Thymus (tissue), 11 donors: ENCODE data around the gene STAB2. TPM values are rescaled to one million over a fixed set of nuclear protein-coding genes. Genes with fewer than 3 reads are reported as not detected.

Experiments used
- DNase-seq, 9 donors: peaks; one replicate each; pipeline ENCODE4 v3.0.0-alpha.2; 2013; ENCODE audit warnings: low spot score in 9 of 9, low read depth in 6 of 9, missing footprints in 1 of 9
- H3K27ac ChIP-seq, 2 donors: one replicate each; pipeline ENCODE4 v1.5.1; 2013; ENCODE audit warnings: control low read depth in 1 of 2, low read depth in 1 of 2, low read length in 1 of 2, mild to moderate bottlenecking in 1 of 2, moderate library complexity in 1 of 2
- H3K27me3 ChIP-seq, 2 donors: one replicate each; pipeline ENCODE4 v1.5.1; 2013; ENCODE audit warnings: low read length in 1 of 2; ENCODE audit not compliant: control insufficient read depth in 2 of 2, insufficient read depth in 1 of 2
- H3K36me3 ChIP-seq, 2 donors: one replicate each; pipeline ENCODE4 v1.5.1; 2013; ENCODE audit warnings: low read length in 1 of 2, mild to moderate bottlenecking in 1 of 2, moderate library complexity in 1 of 2; ENCODE audit not compliant: control insufficient read depth in 2 of 2, insufficient read depth in 2 of 2
- H3K4me1 ChIP-seq, 2 donors: one replicate each; pipeline ENCODE4 v1.5.1; 2013; ENCODE audit warnings: low read length in 2 of 2; ENCODE audit not compliant: control insufficient read depth in 2 of 2, insufficient read depth in 2 of 2
- H3K4me3 ChIP-seq, 2 donors: one replicate each; pipeline ENCODE4 v1.5.1; 2013; ENCODE audit warnings: low read length in 2 of 2, control low read depth in 1 of 2, mild to moderate bottlenecking in 1 of 2
- H3K9me3 ChIP-seq, 2 donors: one replicate each; pipeline ENCODE4 v1.5.1; 2013; ENCODE audit warnings: low read length in 1 of 2, mild to moderate bottlenecking in 1 of 2; ENCODE audit not compliant: control insufficient read depth in 2 of 2, insufficient read depth in 1 of 2
- WGBS: extraction: QIAGEN DNeasy Blood & Tissue Kit; methylation state at CpG from one replicate; pipeline ENCODE4 v1.1.7; 2013; 5-methylcytosine and 5-hydroxymethylcytosine counted together
- polyA plus RNA-seq: library from polyadenylated mRNA; stranded (reverse); fragments of 200-250 nt; gene quantifications from one replicate; pipeline ENCODE4 v1.2.3, GENCODE V29; 2013
- total RNA-seq: library from RNA; stranded (reverse); fragments of 120-200 nt; gene quantifications from one replicate; pipeline ENCODE4 v1.2.4, GENCODE V29; 2013
- donor health status: healthy.

STAB2 gene
- total and polyA plus RNA-seq, 2 donors, result 0.11 to 0.24 TPM

DNA sequence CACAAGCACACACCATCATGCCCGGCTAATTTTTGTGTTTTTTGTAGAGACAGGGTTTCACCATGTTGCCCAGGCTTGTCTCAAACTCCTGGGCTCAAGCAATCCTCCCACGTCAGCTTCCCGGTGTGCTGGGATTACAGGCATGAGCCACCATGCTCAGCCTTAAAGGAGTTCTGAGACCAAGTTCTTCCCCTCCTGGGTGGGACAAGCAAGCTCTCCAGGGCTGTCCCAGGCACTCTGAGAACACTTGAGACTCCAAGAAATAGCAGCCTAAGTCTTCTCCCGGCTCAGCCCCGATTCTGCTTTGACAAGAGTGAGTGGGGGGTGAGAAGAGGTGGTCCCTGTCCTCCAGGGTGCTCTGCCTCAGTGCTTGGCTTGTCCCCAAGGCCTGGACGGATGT, 86.4 kb downstream of the STAB2 start:
- no peaks in the 10 kb centered on the region for H3K9me3 ChIP-seq
- no peaks in the 10 kb centered on the region for H3K27me3 ChIP-seq
- H3K27ac ChIP-seq, result no peak overlapping the region
- H3K4me1 ChIP-seq, result no peaks in the 10 kb centered on the region
- no peak for DNase-seq
- H3K36me3 ChIP-seq, result no peaks in the 10 kb centered on the region
- no peak overlapping the region for H3K4me3 ChIP-seq
- WGBS, result 91% methylated on average over 6 of the region's 6 CpGs

DNA sequence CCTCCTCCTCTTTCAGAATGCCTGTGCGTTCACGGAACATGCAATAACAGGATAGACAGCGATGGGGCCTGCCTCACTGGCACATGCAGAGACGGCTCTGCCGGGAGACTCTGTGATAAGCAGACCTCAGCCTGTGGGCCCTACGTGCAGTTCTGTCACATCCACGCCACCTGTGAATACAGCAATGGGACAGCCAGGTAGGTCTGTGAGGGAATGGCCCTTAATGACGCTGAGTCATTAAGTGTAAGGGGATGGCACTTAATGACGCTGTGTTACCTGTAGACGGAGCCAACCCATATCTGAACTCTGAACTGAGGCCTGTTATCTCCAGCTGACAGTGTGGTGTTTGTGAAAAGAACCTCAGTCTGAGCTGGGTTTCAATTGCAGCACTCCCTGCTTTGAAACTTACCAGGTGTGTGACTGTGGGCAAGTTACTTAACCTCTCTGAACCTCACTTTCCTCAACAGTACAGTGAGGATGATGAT, 86.9 kb downstream of the STAB2 start:
- Histone ChIP-seq H3K4me1 (no peaks in the 10 kb centered on the region), H3K9me3 (no peaks in the 10 kb centered on the region), H3K36me3 (no peaks in the 10 kb centered on the region), H3K4me3 (no peak overlapping the region), H3K27me3 (no peaks in the 10 kb centered on the region), H3K27ac (no peak overlapping the region)
- WGBS, result 95% methylated on average over 10 of the region's 10 CpGs
- no peak for DNase-seq

DNA sequence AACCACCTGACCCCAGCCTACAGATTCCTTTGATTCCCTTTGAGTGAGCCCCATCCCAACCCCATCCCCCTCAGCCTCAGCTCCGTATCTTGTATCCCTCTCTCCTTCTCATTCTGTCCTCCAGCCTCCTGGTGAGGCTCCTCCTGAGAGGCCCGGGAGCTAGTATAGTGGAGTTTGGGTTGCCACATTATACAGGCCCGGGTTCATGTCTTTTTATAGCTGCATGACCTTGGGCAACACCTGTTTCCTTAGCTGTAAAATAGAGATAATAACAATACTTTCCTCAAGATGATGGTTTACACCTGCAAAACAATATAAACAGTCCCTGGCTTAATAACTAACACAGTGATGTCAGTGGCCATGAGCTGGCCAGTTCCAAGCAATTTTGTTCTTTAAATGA, 89.8 kb downstream of the STAB2 start:
- WGBS, result 78% methylated on average over 3 of the region's 3 CpGs
- no peak for DNase-seq
- H3K36me3 ChIP-seq, result no peaks in the 10 kb centered on the region
- H3K4me1 ChIP-seq, result no peaks in the 10 kb centered on the region
- no peak overlapping the region for H3K27ac ChIP-seq
- H3K9me3 ChIP-seq, result no peaks in the 10 kb centered on the region
- no peak overlapping the region for H3K4me3 ChIP-seq
- H3K27me3 ChIP-seq, result no peaks in the 10 kb centered on the region

DNA sequence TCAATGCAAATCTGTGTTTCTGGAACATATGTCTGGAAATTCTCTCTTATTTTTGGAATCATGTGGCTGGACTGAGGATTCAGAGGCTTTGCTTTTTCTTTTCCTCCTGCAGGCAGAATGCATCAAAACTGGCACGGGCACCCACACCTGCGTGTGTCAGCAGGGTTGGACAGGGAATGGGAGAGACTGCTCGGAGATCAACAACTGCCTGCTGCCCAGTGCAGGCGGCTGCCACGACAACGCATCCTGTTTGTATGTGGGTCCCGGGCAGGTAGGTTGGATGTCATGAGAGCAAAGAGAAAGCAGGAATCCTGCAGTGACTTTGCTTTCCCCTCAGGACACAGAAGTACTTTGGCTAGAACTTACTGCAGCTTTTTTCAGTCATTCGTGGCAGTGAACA, 90.3 kb downstream of the STAB2 start:
- Histone ChIP-seq H3K27ac (no peak overlapping the region), H3K4me1 (no peaks in the 10 kb centered on the region), H3K9me3 (no peaks in the 10 kb centered on the region), H3K27me3 (no peaks in the 10 kb centered on the region), H3K36me3 (no peaks in the 10 kb centered on the region), H3K4me3 (no peak overlapping the region)
- DNase-seq, result no peak
- 93% methylated on average over 8 of the region's 8 CpGs for WGBS

DNA sequence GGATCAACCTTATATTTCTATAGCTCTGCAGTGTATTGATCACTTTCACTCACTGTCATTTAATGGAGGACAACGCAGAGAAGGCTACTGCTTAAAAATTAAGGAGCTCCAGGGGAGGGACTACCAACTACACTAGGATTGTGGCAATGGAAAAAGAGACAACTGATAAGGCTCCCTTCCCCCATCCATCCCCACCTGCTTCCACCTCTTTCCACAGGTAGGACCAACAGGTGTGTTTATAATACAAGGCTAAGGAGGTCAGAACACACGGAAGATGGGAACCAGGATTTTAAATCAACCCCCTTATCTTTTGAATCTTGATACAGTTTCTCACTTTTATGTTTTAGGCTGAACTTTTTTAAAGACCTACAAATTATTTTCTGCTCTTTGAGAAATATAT, 90.8 kb downstream of the STAB2 start:
- no peak for DNase-seq
- Histone ChIP-seq H3K9me3 (no peaks in the 10 kb centered on the region), H3K27ac (no peak overlapping the region), H3K4me1 (no peaks in the 10 kb centered on the region), H3K4me3 (no peak overlapping the region), H3K27me3 (no peaks in the 10 kb centered on the region), H3K36me3 (no peaks in the 10 kb centered on the region)
- WGBS, result 98% methylated on average over 2 of the region's 2 CpGs

DNA sequence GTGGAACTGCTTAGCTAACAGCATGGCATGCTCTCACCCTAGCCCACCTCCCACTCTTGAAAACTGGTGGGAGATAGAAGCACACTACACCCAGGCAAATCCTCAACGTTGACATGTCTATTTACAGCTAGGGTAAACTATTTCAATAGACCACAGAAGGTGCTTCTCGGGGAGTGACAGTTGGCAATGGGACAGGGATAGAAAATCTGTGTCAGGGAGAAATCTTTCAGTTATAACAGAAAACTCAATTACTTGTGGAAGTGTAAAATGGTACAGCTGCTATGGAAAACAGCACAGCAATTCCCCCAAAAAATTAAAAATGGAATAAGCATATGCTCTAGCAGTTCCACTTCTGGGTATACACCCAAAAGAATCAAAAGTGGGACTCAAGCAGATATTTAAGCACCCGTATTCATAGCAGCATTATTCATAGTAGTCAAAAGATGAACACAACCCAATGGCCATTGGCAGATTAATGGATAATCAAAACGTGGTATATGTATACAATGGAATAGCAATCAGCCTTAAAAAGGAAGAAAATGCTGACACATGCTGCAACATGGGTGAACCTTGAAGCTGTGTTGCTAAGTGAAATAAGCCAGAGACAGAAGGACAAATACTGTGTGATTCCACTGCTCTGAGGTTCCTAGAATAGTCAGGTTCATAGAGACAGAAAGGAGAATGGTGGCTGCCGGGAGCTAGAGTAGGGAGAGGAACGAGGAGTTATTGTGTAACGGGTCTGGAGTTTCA, 92.5 kb downstream of the STAB2 start:
- no peaks in the 10 kb centered on the region for H3K36me3 ChIP-seq
- H3K27ac ChIP-seq, result no peak overlapping the region
- no peaks in the 10 kb centered on the region for H3K4me1 ChIP-seq
- no peaks in the 10 kb centered on the region for H3K9me3 ChIP-seq
- WGBS, result 94% methylated on average over 7 of the region's 7 CpGs
- DNase-seq, result no peak
- no peak overlapping the region for H3K4me3 ChIP-seq
- H3K27me3 ChIP-seq, result no peaks in the 10 kb centered on the region

DNA sequence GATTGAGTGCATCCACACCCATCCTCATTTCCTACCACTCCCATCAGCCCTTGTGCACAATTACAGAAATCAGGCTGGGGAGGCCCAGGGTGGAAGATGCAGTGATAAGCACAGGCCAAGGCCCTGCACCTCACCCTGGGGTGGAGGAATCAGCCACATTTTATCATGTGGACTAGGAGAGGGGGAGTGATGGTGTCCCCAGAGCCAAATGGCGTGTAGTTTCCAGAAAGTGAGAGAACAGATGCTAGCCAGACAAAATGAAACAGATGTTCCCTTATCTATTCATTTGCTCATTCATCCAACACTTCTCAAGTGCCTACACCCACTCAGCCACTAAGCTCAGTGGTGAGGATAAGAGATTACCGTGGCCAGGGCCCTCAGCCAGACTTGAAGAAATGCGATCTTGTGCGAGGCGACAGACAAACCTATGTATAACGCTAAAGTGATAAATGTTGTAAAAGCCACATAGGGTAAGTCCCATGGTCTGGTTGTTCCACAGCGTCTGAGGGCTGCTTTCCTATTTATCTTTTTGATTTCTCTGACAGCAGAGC, 93.6 kb downstream of the STAB2 start:
- WGBS, result 89% methylated on average over 7 of the region's 7 CpGs
- Histone ChIP-seq H3K27ac (no peak overlapping the region), H3K9me3 (no peaks in the 10 kb centered on the region), H3K4me3 (no peak overlapping the region), H3K4me1 (no peaks in the 10 kb centered on the region), H3K27me3 (no peaks in the 10 kb centered on the region), H3K36me3 (no peaks in the 10 kb centered on the region)
- DNase-seq, result no peak

DNA sequence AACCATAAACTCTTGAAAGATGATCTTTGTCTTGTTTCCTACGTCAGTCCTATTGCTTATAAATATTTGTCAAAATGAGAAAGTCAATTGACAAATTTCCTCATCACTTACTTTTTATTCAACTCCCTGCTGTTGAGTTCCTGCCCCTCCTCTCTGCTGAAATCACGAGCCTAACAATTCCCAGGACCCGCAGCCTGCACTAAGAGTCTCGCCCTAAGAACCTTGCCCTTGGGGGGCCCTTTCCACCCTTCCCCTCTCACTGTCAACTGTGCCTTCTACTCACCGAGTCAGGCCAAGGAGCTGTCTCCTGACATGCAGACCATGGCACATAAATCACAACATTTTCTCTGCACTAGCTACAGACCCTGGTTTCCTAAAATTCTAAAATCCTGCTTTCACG, 99.0 kb downstream of the STAB2 start:
- H3K4me3 ChIP-seq, result no peak overlapping the region
- DNase-seq, result no peak
- no peaks in the 10 kb centered on the region for H3K9me3 ChIP-seq
- H3K27ac ChIP-seq, result no peak overlapping the region
- H3K4me1 ChIP-seq, result no peaks in the 10 kb centered on the region
- H3K36me3 ChIP-seq, result no peaks in the 10 kb centered on the region
- no peaks in the 10 kb centered on the region for H3K27me3 ChIP-seq
- 93% methylated on average over 6 of the region's 6 CpGs for WGBS

DNA sequence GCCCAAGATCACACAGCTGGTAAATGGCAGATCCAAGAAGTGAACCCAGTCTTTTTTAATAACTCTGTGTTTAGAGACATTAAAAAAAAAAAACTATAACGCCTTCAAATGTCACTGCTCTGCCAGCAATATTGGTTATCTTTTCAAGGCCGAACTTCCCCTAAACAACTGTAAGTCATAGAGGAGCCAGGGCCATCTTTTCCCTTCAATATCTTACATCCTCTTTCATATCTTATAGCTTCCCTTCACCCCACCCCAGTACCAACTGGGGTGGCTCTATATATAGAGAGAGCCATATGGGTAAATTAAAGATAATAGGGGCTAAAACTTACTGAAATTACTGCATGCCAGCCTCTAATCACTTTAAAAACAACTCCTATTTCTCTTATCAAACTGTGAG, 100.2 kb downstream of the STAB2 start:
- no peaks in the 10 kb centered on the region for H3K4me1 ChIP-seq
- 94% methylated on average over 2 of the region's 2 CpGs for WGBS
- H3K27me3 ChIP-seq, result no peaks in the 10 kb centered on the region
- H3K9me3 ChIP-seq, result no peaks in the 10 kb centered on the region
- no peak overlapping the region for H3K4me3 ChIP-seq
- no peak for DNase-seq
- H3K36me3 ChIP-seq, result no peaks in the 10 kb centered on the region
- no peak overlapping the region for H3K27ac ChIP-seq
